HepG2 (cell line): ENCODE results near the gene S1PR5. TPM values are rescaled to one million over a fixed set of nuclear protein-coding genes. Genes with fewer than 3 reads are reported as not detected.

ENCODE experiments used
- PRDM10 ChIP-seq: sonication (generic); formaldehyde crosslinking; IDR thresholded peaks from 2 replicates; pipeline ENCODE4 v1.4.0; 2020; ENCODE audit warnings: low read depth, missing genetic modification reagents
- ZFP91 ChIP-seq: sonication (generic); formaldehyde crosslinking; IDR thresholded peaks from 2 replicates; pipeline ENCODE4 v1.9.0; 2022; ENCODE audit warnings: missing genetic modification reagents, mild to moderate bottlenecking, borderline replicate concordance
- ZFX ChIP-seq: sonication (generic); formaldehyde crosslinking; IDR thresholded peaks from 2 replicates; pipeline ENCODE4 v1.4.0; 2020; ENCODE audit warnings: mild to moderate bottlenecking, low read depth, missing genetic modification reagents, moderate library complexity
- ZNF136 ChIP-seq: sonication (generic); formaldehyde crosslinking; IDR thresholded peaks from 2 replicates; pipeline ENCODE4 v1.8.1; 2022; ENCODE audit warnings: low read depth, mild to moderate bottlenecking, moderate library complexity, missing genetic modification reagents
- ZNF44 ChIP-seq: sonication (generic); formaldehyde crosslinking; IDR thresholded peaks from 2 replicates; pipeline ENCODE4 v1.5.1; 2020; ENCODE audit warnings: mild to moderate bottlenecking, missing genetic modification reagents
- polyA plus RNA-seq, 8 experiments: library from polyadenylated mRNA; depleted of rRNA in 3 of 8; stranded (reverse) in 7 of 8; unstranded in 1 of 8; fragments of >200 nt; fragmentation: Illumina TruSeq in 4 of 8; extraction: Trizol in 4 of 8; gene quantifications; 2 replicates each; pipeline versions ENCODE4 v1.2.1 to v1.2.3, GENCODE V29; 2011 to 2016; ENCODE audit warnings: low read depth in 4 of 8, missing spikeins in 1 of 8, mixed read lengths in 1 of 8; ENCODE audit not compliant: insufficient read depth in 1 of 8
- total RNA-seq, 5 experiments: library from RNA; depleted of rRNA; stranded (reverse); fragments of >200 nt; fragmentation: Illumina TruSeq; extraction: Trizol; gene quantifications; 2 replicates each; pipeline ENCODE4 v1.2.3, GENCODE V29; 2016; ENCODE audit warnings: low read depth in 1 of 5
- TF ChIP-seq, protein P1 (sequence below): sonication (generic); formaldehyde crosslinking; IDR thresholded peaks from 2 replicates; pipeline ENCODE4 v1.5.0; 2020; ENCODE audit warnings: mild to moderate bottlenecking, missing genetic modification reagents, moderate library complexity
- TF ChIP-seq, protein P2 (sequence below), 2 experiments: IDR thresholded peaks; 2 replicates each; pipeline ENCODE4 v1.6.1; 2011 to 2012; ENCODE audit warnings: low read length in 2 of 2, borderline replicate concordance in 1 of 2, low read depth in 1 of 2, mild to moderate bottlenecking in 1 of 2, moderate library complexity in 1 of 2
- TF ChIP-seq, protein P3 (sequence below), 2 experiments: sonication (generic) in 1 of 2; formaldehyde crosslinking in 1 of 2; IDR thresholded peaks; 2 replicates each; pipeline versions ENCODE4 v1.4.0 to v1.6.1; 2018 to 2020; ENCODE audit warnings: missing genetic modification reagents in 2 of 2, borderline replicate concordance in 1 of 2, low read depth in 1 of 2, mild to moderate bottlenecking in 1 of 2, missing biosample characterization in 1 of 2
- TF ChIP-seq, protein P4 (sequence below): sonication (generic); formaldehyde crosslinking; IDR thresholded peaks from 2 replicates; pipeline ENCODE4 v1.4.0; 2020; ENCODE audit warnings: missing genetic modification reagents, borderline replicate concordance
- TF ChIP-seq, protein P5 (sequence below): sonication (generic); formaldehyde crosslinking; IDR thresholded peaks from 2 replicates; pipeline ENCODE4 v1.4.0; 2020; ENCODE audit warnings: missing genetic modification reagents

Gene S1PR5
- total and polyA plus RNA-seq, 2 of the 13 experiments (the other 11 are each of a cell fraction or from before 2014, with no cell fraction given), result 0.04 TPM; not detected in 1

- TF ChIP-seq, protein P1, sequence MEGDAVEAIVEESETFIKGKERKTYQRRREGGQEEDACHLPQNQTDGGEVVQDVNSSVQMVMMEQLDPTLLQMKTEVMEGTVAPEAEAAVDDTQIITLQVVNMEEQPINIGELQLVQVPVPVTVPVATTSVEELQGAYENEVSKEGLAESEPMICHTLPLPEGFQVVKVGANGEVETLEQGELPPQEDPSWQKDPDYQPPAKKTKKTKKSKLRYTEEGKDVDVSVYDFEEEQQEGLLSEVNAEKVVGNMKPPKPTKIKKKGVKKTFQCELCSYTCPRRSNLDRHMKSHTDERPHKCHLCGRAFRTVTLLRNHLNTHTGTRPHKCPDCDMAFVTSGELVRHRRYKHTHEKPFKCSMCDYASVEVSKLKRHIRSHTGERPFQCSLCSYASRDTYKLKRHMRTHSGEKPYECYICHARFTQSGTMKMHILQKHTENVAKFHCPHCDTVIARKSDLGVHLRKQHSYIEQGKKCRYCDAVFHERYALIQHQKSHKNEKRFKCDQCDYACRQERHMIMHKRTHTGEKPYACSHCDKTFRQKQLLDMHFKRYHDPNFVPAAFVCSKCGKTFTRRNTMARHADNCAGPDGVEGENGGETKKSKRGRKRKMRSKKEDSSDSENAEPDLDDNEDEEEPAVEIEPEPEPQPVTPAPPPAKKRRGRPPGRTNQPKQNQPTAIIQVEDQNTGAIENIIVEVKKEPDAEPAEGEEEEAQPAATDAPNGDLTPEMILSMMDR (CRISPR knock-in tag), result peak; percentile 74
- TF ChIP-seq ZNF136 (no peak), ZFX (CRISPR knock-in tag) (0 out of 2 replicates have a peak, but pooled peaks have one; percentile 15), ZNF44 (CRISPR knock-in tag) (no peak), ZFP91 (no peak; the same call in 1 of the 2 replicates), PRDM10 (CRISPR knock-in tag) (no peak)
- TF ChIP-seq, protein P2, sequence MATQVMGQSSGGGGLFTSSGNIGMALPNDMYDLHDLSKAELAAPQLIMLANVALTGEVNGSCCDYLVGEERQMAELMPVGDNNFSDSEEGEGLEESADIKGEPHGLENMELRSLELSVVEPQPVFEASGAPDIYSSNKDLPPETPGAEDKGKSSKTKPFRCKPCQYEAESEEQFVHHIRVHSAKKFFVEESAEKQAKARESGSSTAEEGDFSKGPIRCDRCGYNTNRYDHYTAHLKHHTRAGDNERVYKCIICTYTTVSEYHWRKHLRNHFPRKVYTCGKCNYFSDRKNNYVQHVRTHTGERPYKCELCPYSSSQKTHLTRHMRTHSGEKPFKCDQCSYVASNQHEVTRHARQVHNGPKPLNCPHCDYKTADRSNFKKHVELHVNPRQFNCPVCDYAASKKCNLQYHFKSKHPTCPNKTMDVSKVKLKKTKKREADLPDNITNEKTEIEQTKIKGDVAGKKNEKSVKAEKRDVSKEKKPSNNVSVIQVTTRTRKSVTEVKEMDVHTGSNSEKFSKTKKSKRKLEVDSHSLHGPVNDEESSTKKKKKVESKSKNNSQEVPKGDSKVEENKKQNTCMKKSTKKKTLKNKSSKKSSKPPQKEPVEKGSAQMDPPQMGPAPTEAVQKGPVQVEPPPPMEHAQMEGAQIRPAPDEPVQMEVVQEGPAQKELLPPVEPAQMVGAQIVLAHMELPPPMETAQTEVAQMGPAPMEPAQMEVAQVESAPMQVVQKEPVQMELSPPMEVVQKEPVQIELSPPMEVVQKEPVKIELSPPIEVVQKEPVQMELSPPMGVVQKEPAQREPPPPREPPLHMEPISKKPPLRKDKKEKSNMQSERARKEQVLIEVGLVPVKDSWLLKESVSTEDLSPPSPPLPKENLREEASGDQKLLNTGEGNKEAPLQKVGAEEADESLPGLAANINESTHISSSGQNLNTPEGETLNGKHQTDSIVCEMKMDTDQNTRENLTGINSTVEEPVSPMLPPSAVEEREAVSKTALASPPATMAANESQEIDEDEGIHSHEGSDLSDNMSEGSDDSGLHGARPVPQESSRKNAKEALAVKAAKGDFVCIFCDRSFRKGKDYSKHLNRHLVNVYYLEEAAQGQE (IDR thresholded peaks at IDR 0.05; ENCODE audit: borderline replicate concordance in 1 of 2, low read depth in 1 of 2, low read length in 2 of 2), result no peak
- TF ChIP-seq, protein P3, sequence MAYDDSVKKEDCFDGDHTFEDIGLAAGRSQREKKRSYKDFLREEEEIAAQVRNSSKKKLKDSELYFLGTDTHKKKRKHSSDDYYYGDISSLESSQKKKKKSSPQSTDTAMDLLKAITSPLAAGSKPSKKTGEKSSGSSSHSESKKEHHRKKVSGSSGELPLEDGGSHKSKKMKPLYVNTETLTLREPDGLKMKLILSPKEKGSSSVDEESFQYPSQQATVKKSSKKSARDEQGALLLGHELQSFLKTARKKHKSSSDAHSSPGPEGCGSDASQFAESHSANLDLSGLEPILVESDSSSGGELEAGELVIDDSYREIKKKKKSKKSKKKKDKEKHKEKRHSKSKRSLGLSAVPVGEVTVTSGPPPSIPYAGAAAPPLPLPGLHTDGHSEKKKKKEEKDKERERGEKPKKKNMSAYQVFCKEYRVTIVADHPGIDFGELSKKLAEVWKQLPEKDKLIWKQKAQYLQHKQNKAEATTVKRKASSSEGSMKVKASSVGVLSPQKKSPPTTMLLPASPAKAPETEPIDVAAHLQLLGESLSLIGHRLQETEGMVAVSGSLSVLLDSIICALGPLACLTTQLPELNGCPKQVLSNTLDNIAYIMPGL (CRISPR knock-in tag; IDR thresholded peaks at IDR 0.05; ENCODE audit: borderline replicate concordance in 1 of 2, low read depth in 1 of 2), result peak; percentile 32 to 59; a peak in 2 of 4 replicates
- TF ChIP-seq, protein P4, sequence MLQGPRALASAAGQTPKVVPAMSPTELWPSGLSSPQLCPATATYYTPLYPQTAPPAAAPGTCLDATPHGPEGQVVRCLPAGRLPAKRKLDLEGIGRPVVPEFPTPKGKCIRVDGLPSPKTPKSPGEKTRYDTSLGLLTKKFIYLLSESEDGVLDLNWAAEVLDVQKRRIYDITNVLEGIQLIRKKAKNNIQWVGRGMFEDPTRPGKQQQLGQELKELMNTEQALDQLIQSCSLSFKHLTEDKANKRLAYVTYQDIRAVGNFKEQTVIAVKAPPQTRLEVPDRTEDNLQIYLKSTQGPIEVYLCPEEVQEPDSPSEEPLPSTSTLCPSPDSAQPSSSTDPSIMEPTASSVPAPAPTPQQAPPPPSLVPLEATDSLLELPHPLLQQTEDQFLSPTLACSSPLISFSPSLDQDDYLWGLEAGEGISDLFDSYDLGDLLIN (CRISPR knock-in tag), result no peak
- TF ChIP-seq, protein P5, sequence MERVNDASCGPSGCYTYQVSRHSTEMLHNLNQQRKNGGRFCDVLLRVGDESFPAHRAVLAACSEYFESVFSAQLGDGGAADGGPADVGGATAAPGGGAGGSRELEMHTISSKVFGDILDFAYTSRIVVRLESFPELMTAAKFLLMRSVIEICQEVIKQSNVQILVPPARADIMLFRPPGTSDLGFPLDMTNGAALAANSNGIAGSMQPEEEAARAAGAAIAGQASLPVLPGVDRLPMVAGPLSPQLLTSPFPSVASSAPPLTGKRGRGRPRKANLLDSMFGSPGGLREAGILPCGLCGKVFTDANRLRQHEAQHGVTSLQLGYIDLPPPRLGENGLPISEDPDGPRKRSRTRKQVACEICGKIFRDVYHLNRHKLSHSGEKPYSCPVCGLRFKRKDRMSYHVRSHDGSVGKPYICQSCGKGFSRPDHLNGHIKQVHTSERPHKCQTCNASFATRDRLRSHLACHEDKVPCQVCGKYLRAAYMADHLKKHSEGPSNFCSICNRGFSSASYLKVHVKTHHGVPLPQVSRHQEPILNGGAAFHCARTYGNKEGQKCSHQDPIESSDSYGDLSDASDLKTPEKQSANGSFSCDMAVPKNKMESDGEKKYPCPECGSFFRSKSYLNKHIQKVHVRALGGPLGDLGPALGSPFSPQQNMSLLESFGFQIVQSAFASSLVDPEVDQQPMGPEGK (CRISPR knock-in tag), result peak; percentile 69
These were observed 6.9 kb downstream of the S1PR5 start (continued) for GRCh38 chr19:10510301-10510802.
